K562 (cell line): ENCODE data around the gene PCSK6. TPM values are rescaled to one million over a fixed set of nuclear protein-coding genes. Genes with fewer than 3 reads are reported as not detected.

Experiments
- BRD4 ChIP-seq: fragments of 200-600 bp; sonication (generic); IDR thresholded peaks from 2 replicates; pipeline ENCODE4 v1.6.1; 2017; ENCODE audit warnings: inconsistent platforms
- CREB3L1 ChIP-seq: fragments of 450-650 bp; IDR thresholded peaks from 2 replicates; pipeline ENCODE4 v1.6.1; 2014; ENCODE audit warnings: low read depth, mild to moderate bottlenecking, moderate library complexity, borderline replicate concordance
- DPF2 ChIP-seq: fragments of 450-650 bp; IDR thresholded peaks from 2 replicates; pipeline ENCODE4 v1.6.1; 2016
- E2F6 ChIP-seq, 2 experiments: IDR thresholded peaks; 2 replicates each; pipeline ENCODE4 v1.6.1; 2011; ENCODE audit warnings: borderline replicate concordance in 1 of 2, control low read depth in 1 of 2, low read depth in 1 of 2, low read length in 1 of 2, mild to moderate bottlenecking in 1 of 2, mixed read lengths in 1 of 2, moderate library complexity in 1 of 2; ENCODE audit not compliant: insufficient read depth in 1 of 2, insufficient read length in 1 of 2, poor library complexity in 1 of 2, severe bottlenecking in 1 of 2; ENCODE audit errors: extremely low read depth in 1 of 2
- ETS1 ChIP-seq: conservative IDR thresholded peaks from 2 replicates; pipeline ENCODE4 v1.6.1; 2011; ENCODE audit warnings: low read depth, mild to moderate bottlenecking, low read length; ENCODE audit not compliant: control insufficient read depth
- GATAD2B ChIP-seq: fragments of 450-650 bp; IDR thresholded peaks from 2 replicates; pipeline ENCODE4 v1.6.1; 2017; ENCODE audit warnings: mild to moderate bottlenecking, borderline replicate concordance
- KLF16 ChIP-seq: IDR thresholded peaks from 2 replicates; pipeline ENCODE4 v1.6.1; 2016; ENCODE audit warnings: antibody characterized with exemption
- OTX1 ChIP-seq: fragments of 450-650 bp; formaldehyde crosslinking; IDR thresholded peaks from 2 replicates; pipeline ENCODE4 v1.4.0; 2022; ENCODE audit warnings: mild to moderate bottlenecking
- RBBP5 ChIP-seq: fragments of 200-600 bp; sonication (generic); IDR thresholded peaks from 2 replicates; pipeline ENCODE4 v1.6.1; 2012; ENCODE audit warnings: borderline replicate concordance, mild to moderate bottlenecking, low read length, control low read depth, inconsistent platforms; ENCODE audit not compliant: insufficient read depth, poor library complexity, severe bottlenecking
- TARDBP ChIP-seq: fragments of 450-650 bp; IDR thresholded peaks from 2 replicates; pipeline ENCODE4 v1.6.1; 2016
- TFE3 ChIP-seq: fragments of 450-650 bp; formaldehyde crosslinking; IDR thresholded peaks from 2 replicates; pipeline ENCODE4 v1.4.0; 2020; ENCODE audit warnings: mild to moderate bottlenecking, mixed read lengths
- USF2 ChIP-seq: sonication (generic); formaldehyde crosslinking; IDR thresholded peaks from 2 replicates; pipeline ENCODE4 v1.5.0; 2020; ENCODE audit warnings: missing genetic modification reagents
- ZC3H4 ChIP-seq: sonication (generic); formaldehyde crosslinking; IDR thresholded peaks from 2 replicates; pipeline ENCODE4 v1.9.0; 2021; ENCODE audit warnings: missing genetic modification reagents, borderline replicate concordance
- ZNF764 ChIP-seq: fragments of 250-450 bp; sonication (Bioruptor Pico); IDR thresholded peaks from 2 replicates; pipeline ENCODE4 v1.4.0; 2020; ENCODE audit warnings: low read depth, mild to moderate bottlenecking, moderate library complexity
- ZNF780A ChIP-seq: fragments of 250-450 bp; sonication (Bioruptor Pico); IDR thresholded peaks from 2 replicates; pipeline ENCODE4 v1.5.0; 2021; ENCODE audit warnings: mild to moderate bottlenecking
- polyA plus RNA-seq, 8 experiments: library from polyadenylated mRNA; depleted of rRNA in 4 of 8; stranded (reverse) in 5 of 8; unstranded in 3 of 8; fragments of >200 nt; fragmentation: Nextera tagmentation in 2 of 8; fragmentation: Illumina TruSeq in 1 of 8; extraction: Ambion mirVana in 2 of 8; extraction: Trizol in 1 of 8; gene quantifications; 2 replicates each; pipeline versions ENCODE4 v1.2.1 to v1.2.3, GENCODE V29; 2011 to 2014; ENCODE audit warnings: inconsistent platforms in 1 of 8, missing spikeins in 1 of 8
- total RNA-seq, 7 experiments: library from RNA; depleted of rRNA in 6 of 7; stranded (reverse); fragments of >200 nt in 6 of 7; fragmentation: Illumina TruSeq in 2 of 7; extraction: Trizol in 2 of 7; gene quantifications; 2 replicates each; pipeline versions ENCODE4 v1.2.1 to v1.2.3, GENCODE V29; 2011 to 2021; ENCODE audit warnings: low replicate concordance in 1 of 7

The PCSK6 gene
- total and polyA plus RNA-seq, 9 of the 15 experiments (the other 6 are each of a cell fraction or from before 2014, with no cell fraction given) = 2.2 to 32.6 (median 14.5) TPM

- TF ChIP-seq USF2 (CRISPR knock-in tag) (no peak), DPF2 (peak; percentile 97), CREB3L1 (peak; percentile 48; the same call in 1 of the 2 replicates), TARDBP (peak; percentile 63; the same call in 1 of the 2 replicates), ZC3H4 (CRISPR knock-in tag) (no peak), E2F6 (IDR thresholded peaks at IDR 0.05; ENCODE audit: borderline replicate concordance in 1 of 2, extremely low read depth in 1 of 2, insufficient read depth in 1 of 2, insufficient read length in 1 of 2, low read depth in 1 of 2, low read length in 1 of 2, poor library complexity in 1 of 2, severe bottlenecking in 1 of 2) (peak in 1 of 2 experiments; percentile 59), BRD4 (no peak), TFE3 (no peak), OTX1 (CRISPR knock-in tag) (peak; percentile 38; the same call in 1 of the 2 replicates), KLF16 (peak; percentile 97), ZNF764 (CRISPR knock-in tag) (no peak), ZNF780A (CRISPR knock-in tag) (no peak), ETS1 (peak; percentile 95), GATAD2B (no peak; the same call in 1 of the 2 replicates), RBBP5 (peak; percentile 65)
Observed at GRCh38 chr15:101451266-101451799, 38.2 kb downstream of the PCSK6 start (continued).
